Measurements from ENCODE around the gene EIF4EBP2.

The EIF4EBP2 gene

GRCh38 chr10:70472799-70473454, 69.0 kb downstream of the EIF4EBP2 start:
- Histone ChIP-seq H3K4me3 (ENCODE audit: low read depth, low read length) (no peak overlapping the region), H3K36me3 (no peaks in the 10 kb centered on the region), H3K27ac (no peak overlapping the region), H3K27me3 (ENCODE audit: insufficient read depth, low read depth, severe bottlenecking) (peaks cover 6% of the 10 kb centered on the region), H3K9me3 (ENCODE audit: severe bottlenecking) (no peaks in the 10 kb centered on the region)
- TF ChIP-seq CTCF (IDR thresholded peaks at IDR 0.05; ENCODE audit: low read depth, low read length), result no peak
- no peak for DNase-seq

DNA sequence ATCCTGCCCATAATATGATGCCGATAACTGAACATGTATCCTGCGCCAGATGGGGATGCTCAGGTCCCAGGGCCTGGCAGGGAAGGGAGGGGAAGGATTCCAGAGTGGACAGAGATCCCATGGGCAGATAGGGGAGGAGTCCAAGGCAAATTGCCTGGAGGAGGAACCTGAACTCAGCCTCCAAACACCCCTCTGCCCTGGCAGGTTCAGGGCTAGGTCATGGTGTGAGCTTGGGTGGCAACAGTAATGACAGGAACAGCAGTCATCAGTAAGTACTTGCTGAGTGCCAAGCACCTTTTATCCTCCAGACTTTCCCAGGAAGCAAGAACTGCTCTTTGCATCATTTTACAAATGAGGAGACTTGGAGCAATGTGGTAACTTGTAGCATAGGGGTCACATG, 70.8 kb downstream of the EIF4EBP2 start:
- no peak for TF ChIP-seq CTCF (IDR thresholded peaks at IDR 0.05; ENCODE audit: low read depth, low read length)
- H3K4me3 ChIP-seq (ENCODE audit: low read depth, low read length), result no peak overlapping the region
- DNase-seq, result peak; percentile 24
- H3K27me3 ChIP-seq (ENCODE audit: insufficient read depth, low read depth, severe bottlenecking), result peaks cover 8% of the 10 kb centered on the region
- H3K27ac ChIP-seq, result no peak overlapping the region
- H3K36me3 ChIP-seq, result no peaks in the 10 kb centered on the region
- no peaks in the 10 kb centered on the region for H3K9me3 ChIP-seq (ENCODE audit: severe bottlenecking)

DNA sequence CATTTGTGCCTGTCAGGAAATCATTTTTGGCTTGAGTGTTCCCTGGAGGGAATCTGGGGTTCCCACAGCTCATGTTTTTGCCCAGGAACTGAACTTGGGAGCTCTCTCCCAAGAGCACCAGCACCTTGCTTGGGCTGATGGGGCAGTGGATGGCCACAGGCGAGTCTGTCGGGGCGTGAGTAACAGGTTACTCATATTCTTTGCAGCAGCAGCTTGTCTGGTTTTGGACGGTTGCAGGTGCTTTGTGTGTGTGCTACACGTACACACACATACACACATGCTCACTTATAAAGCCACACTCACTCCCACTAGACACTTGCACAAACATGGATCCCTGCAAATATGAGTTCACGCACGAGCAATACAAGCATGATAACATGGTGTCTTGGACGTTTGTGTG, 71.7 kb downstream of the EIF4EBP2 start:
- H3K27me3 ChIP-seq (ENCODE audit: insufficient read depth, low read depth, severe bottlenecking), result peaks cover 8% of the 10 kb centered on the region
- no peaks in the 10 kb centered on the region for H3K9me3 ChIP-seq (ENCODE audit: severe bottlenecking)
- H3K36me3 ChIP-seq, result no peaks in the 10 kb centered on the region
- DNase-seq, result no peak
- H3K27ac ChIP-seq, result no peak overlapping the region
- TF ChIP-seq CTCF (IDR thresholded peaks at IDR 0.05; ENCODE audit: low read depth, low read length), result no peak
- H3K4me3 ChIP-seq (ENCODE audit: low read depth, low read length), result no peak overlapping the region

GRCh38 chr10:70476249-70477035, 72.5 kb downstream of the EIF4EBP2 start:
- Histone ChIP-seq H3K9me3 (ENCODE audit: severe bottlenecking) (no peaks in the 10 kb centered on the region), H3K36me3 (no peaks in the 10 kb centered on the region), H3K4me3 (ENCODE audit: low read depth, low read length) (no peak overlapping the region), H3K27me3 (ENCODE audit: insufficient read depth, low read depth, severe bottlenecking) (peaks cover 8% of the 10 kb centered on the region), H3K27ac (no peak overlapping the region)
- no peak for DNase-seq
- no peak for TF ChIP-seq CTCF (IDR thresholded peaks at IDR 0.05; ENCODE audit: low read depth, low read length)

- no peaks in the 10 kb centered on the region for H3K36me3 ChIP-seq
- H3K9me3 ChIP-seq (ENCODE audit: severe bottlenecking), result no peaks in the 10 kb centered on the region
- H3K27ac ChIP-seq, result no peak overlapping the region
- DNase-seq, result no peak
- H3K27me3 ChIP-seq (ENCODE audit: insufficient read depth, low read depth, severe bottlenecking), result peaks cover 8% of the 10 kb centered on the region
- TF ChIP-seq CTCF (IDR thresholded peaks at IDR 0.05; ENCODE audit: low read depth, low read length), result no peak
- H3K4me3 ChIP-seq (ENCODE audit: low read depth, low read length), result peak overlapping the region; percentile 67
These were observed 73.8 kb downstream of the EIF4EBP2 start for GRCh38 chr10:70477661-70478162.
